CD4-positive, alpha-beta T cell (primary cell): Measurements from ENCODE around the gene ESRRB. TPM values are rescaled to one million over a fixed set of nuclear protein-coding genes. Genes with fewer than 3 reads are reported as not detected.

Experiments used
- ATAC-seq: fragments of 200-7000 bp; cut with Tn5 transposase; one replicate; pipeline ENCODE4 v1.10.0; 2022; ENCODE audit warnings: mild to moderate bottlenecking; ENCODE audit not compliant: poor library complexity
- CTCF ChIA-PET: fragments of 350-600 bp; sonication (Branson Sonifier 250); formaldehyde crosslinking; loops from one replicate; lab custom pipeline; 2021; ENCODE audit warnings: antibody characterized with exemption, inconsistent platforms; lab: Charles Lee
- POLR2A ChIA-PET: fragments of 350-600 bp; sonication (Branson Sonifier 250); formaldehyde crosslinking; loops from one replicate; lab custom pipeline; 2021; ENCODE audit warnings: antibody characterized with exemption, inconsistent platforms; lab: Charles Lee
- DNase-seq, 14 experiments: peaks; one replicate each; pipeline ENCODE4 v3.0.0-alpha.2; 2013 to 2020; ENCODE audit warnings: mixed read lengths in 2 of 14
- H3K27ac ChIP-seq, 2 donors: one replicate each; pipeline versions ENCODE4 v1.5.1 to v1.7.0; 2013; ENCODE audit warnings: low read length in 2 of 2, low read depth in 1 of 2, mild to moderate bottlenecking in 1 of 2
- H3K27me3 ChIP-seq, 2 experiments: 1 replicate in 1 of 2; 2 replicates in 1 of 2; pipeline versions ENCODE4 v1.6.1 to v1.7.0; 2013; ENCODE audit warnings: low read length in 2 of 2, control low read depth in 1 of 2, mild to moderate bottlenecking in 1 of 2, moderate library complexity in 1 of 2; ENCODE audit not compliant: insufficient read depth in 2 of 2, control insufficient read depth in 1 of 2
- H3K36me3 ChIP-seq: one replicate; pipeline ENCODE4 v1.6.1; 2013; ENCODE audit warnings: low read length, control low read depth; ENCODE audit not compliant: insufficient read depth
- H3K4me1 ChIP-seq: one replicate; pipeline ENCODE4 v1.6.1; 2013; ENCODE audit warnings: low read length, control low read depth; ENCODE audit not compliant: insufficient read depth
- H3K4me3 ChIP-seq: one replicate; pipeline ENCODE4 v1.5.1; 2013; ENCODE audit warnings: mild to moderate bottlenecking, low read length, moderate library complexity
- H3K9me3 ChIP-seq, 2 experiments: 1 replicate in 1 of 2; 2 replicates in 1 of 2; pipeline versions ENCODE4 v1.6.1 to v1.7.0; 2013; ENCODE audit warnings: low read length in 2 of 2, mild to moderate bottlenecking in 2 of 2, control low read depth in 1 of 2, moderate library complexity in 1 of 2; ENCODE audit not compliant: control insufficient read depth in 1 of 2, insufficient read depth in 1 of 2
- H3K27ac Mint-ChIP-seq: one replicate; pipeline ENCODE4 v1.8.0; 2020; ENCODE audit warnings: mixed read lengths
- H3K27me3 Mint-ChIP-seq: one replicate; pipeline ENCODE4 v1.8.0; 2021; ENCODE audit warnings: mixed read lengths
- H3K36me3 Mint-ChIP-seq: one replicate; pipeline ENCODE4 v1.8.0; 2021; ENCODE audit warnings: low read depth, mixed read lengths
- H3K4me1 Mint-ChIP-seq: one replicate; pipeline ENCODE4 v1.8.0; 2021; ENCODE audit warnings: low read depth, mixed read lengths
- H3K4me3 Mint-ChIP-seq: one replicate; pipeline ENCODE4 v1.8.0; 2020; ENCODE audit warnings: mild to moderate bottlenecking, mixed read lengths
- H3K9me3 Mint-ChIP-seq: one replicate; pipeline ENCODE4 v1.8.0; 2020; ENCODE audit warnings: mixed read lengths
- intact Hi-C, 2 experiments: fragments of 100-400 bp; cut with DNase I in 1 of 2; cut with micrococcal nuclease in 1 of 2; formaldehyde crosslinking; loops; one replicate each; pipeline versions ENCODE4 v1.15.1 to v1.9.0; 2023 to 2025; cut with DNase I, micrococcal nuclease
- total RNA-seq, 174 experiments: library from RNA in 2 of 174; stranded (reverse) in 2 of 174; gene quantifications; one replicate each; pipeline ENCODE4 v1.2.3 and lab custom pipeline; 2021 to 2026
- TF ChIP-seq, protein P1 (sequence below): fragments of 200-600 bp; IDR thresholded peaks from one replicate; pipeline ENCODE4 v1.8.0; 2022; ENCODE audit warnings: antibody characterized with exemption, mild to moderate bottlenecking

Gene ESRRB
- total RNA-seq, 2 experiments from 2014 or later = 0.17 to 0.27 TPM

- peaks cover 0 to 4% of the 10 kb centered on the region in 2 experiments for H3K9me3 ChIP-seq
- DNase-seq = no peak
- no peak overlapping the region for H3K27ac ChIP-seq
- H3K4me1 ChIP-seq = no peaks in the 10 kb centered on the region
- no peaks in the 10 kb centered on the region for H3K9me3 Mint-ChIP-seq
- TF ChIP-seq, protein P1, sequence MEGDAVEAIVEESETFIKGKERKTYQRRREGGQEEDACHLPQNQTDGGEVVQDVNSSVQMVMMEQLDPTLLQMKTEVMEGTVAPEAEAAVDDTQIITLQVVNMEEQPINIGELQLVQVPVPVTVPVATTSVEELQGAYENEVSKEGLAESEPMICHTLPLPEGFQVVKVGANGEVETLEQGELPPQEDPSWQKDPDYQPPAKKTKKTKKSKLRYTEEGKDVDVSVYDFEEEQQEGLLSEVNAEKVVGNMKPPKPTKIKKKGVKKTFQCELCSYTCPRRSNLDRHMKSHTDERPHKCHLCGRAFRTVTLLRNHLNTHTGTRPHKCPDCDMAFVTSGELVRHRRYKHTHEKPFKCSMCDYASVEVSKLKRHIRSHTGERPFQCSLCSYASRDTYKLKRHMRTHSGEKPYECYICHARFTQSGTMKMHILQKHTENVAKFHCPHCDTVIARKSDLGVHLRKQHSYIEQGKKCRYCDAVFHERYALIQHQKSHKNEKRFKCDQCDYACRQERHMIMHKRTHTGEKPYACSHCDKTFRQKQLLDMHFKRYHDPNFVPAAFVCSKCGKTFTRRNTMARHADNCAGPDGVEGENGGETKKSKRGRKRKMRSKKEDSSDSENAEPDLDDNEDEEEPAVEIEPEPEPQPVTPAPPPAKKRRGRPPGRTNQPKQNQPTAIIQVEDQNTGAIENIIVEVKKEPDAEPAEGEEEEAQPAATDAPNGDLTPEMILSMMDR = no peak
- no peaks in the 10 kb centered on the region for H3K4me1 Mint-ChIP-seq
- peaks cover 19 to 29% of the 10 kb centered on the region in 2 experiments for H3K27me3 ChIP-seq
- ChIA-PET CTCF (no interaction called here), POLR2A (no interaction called here)
- intact Hi-C loops = no loop called here
- ATAC-seq = no peak
- no peak overlapping the region for H3K4me3 ChIP-seq
- no peaks in the 10 kb centered on the region for H3K36me3 Mint-ChIP-seq
- no peak overlapping the region for H3K27ac Mint-ChIP-seq
- no peak overlapping the region for H3K4me3 Mint-ChIP-seq
- no peaks in the 10 kb centered on the region for H3K36me3 ChIP-seq
- peaks cover 45% of the 10 kb centered on the region for H3K27me3 Mint-ChIP-seq
These were observed 44.5 kb upstream of the ESRRB start for GRCh38 chr14:76331328-76332011.

DNA sequence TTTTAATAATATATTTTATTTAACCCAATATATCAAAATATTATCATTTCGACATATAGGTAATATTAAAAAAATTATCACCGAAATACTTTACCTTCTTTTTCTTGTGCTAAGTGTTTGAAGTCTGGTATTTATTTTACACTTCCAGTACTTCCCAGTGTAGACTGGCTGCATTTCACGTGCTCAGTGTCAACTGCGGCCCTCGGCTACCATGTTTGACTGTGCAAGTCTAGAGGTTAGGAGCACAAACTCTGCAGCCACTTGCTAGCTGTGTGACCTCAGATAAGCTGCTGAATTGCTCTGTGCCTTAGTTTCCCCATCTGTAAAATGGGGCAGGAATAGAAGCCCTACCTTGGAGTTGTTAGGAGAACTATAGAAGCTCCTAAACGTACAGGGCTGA is 42.3 kb upstream of the ESRRB start:
- peaks cover 20 to 24% of the 10 kb centered on the region in 2 experiments for H3K27me3 ChIP-seq
- peaks cover 34% of the 10 kb centered on the region for H3K27me3 Mint-ChIP-seq
- H3K4me3 Mint-ChIP-seq = no peak overlapping the region
- H3K27ac ChIP-seq = no peak overlapping the region
- ChIA-PET CTCF (no interaction called here), POLR2A (no interaction called here)
- H3K36me3 ChIP-seq = no peaks in the 10 kb centered on the region
- H3K9me3 Mint-ChIP-seq = no peaks in the 10 kb centered on the region
- H3K9me3 ChIP-seq = no peaks in the 10 kb centered on the region
- no peak for ATAC-seq
- intact Hi-C loops = no loop called here
- no peak for DNase-seq
- no peaks in the 10 kb centered on the region for H3K4me1 ChIP-seq
- H3K27ac Mint-ChIP-seq = no peak overlapping the region
- H3K36me3 Mint-ChIP-seq = no peaks in the 10 kb centered on the region
- TF ChIP-seq, protein P1 = no peak
- no peaks in the 10 kb centered on the region for H3K4me1 Mint-ChIP-seq
- H3K4me3 ChIP-seq = no peak overlapping the region

DNA sequence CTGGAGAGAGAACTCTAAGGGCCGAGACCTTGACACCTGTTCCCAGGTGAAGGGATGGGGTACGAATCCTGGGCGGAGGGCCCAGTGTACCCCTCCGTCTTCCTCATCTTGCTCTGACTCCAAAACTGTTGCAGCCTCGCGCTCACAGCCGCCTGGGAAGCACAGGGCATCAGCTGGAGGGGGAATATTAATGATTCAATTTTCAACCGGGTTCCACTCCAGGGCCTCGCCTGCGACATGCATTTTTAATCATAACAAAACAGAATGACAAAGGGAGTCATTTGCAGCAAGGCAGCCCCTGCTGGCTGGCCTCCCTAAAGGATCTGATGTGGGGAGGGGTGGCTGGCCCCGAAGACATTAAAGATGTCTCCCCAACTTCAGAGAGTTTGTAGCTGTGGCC is 41.6 kb upstream of the ESRRB start:
- H3K9me3 Mint-ChIP-seq = no peaks in the 10 kb centered on the region
- intact Hi-C loops = no loop called here
- no peak overlapping the region for H3K27ac Mint-ChIP-seq
- no peak overlapping the region for H3K4me3 Mint-ChIP-seq
- no peak overlapping the region for H3K27ac ChIP-seq
- H3K36me3 ChIP-seq = no peaks in the 10 kb centered on the region
- H3K4me1 ChIP-seq = no peaks in the 10 kb centered on the region
- CTCF ChIA-PET = no interaction called here
- H3K27me3 ChIP-seq = peaks cover 15 to 18% of the 10 kb centered on the region in 2 experiments
- no peaks in the 10 kb centered on the region for H3K36me3 Mint-ChIP-seq
- peaks cover 28% of the 10 kb centered on the region for H3K27me3 Mint-ChIP-seq
- POLR2A ChIA-PET = no interaction called here
- TF ChIP-seq, protein P1 = no peak
- ATAC-seq (no peak), DNase-seq (no peak)
- no peaks in the 10 kb centered on the region for H3K4me1 Mint-ChIP-seq
- no peak overlapping the region for H3K4me3 ChIP-seq
- H3K9me3 ChIP-seq = no peaks in the 10 kb centered on the region
